Common myeloid progenitor, CD34-positive (primary cell): Measurements from ENCODE around the gene PHKA2.

Source experiments
- CTCF ChIA-PET: fragments of 350-600 bp; sonication (Branson Sonifier 250); formaldehyde crosslinking; loops from one replicate; lab custom pipeline; 2021; ENCODE audit warnings: antibody characterized with exemption; lab: Charles Lee
- POLR2A ChIA-PET: fragments of 350-600 bp; sonication (Branson Sonifier 250); formaldehyde crosslinking; loops from one replicate; lab custom pipeline; 2021; ENCODE audit warnings: antibody characterized with exemption; lab: Charles Lee
- DNase-seq, 3 donors: peaks; one replicate each; pipeline versions ENCODE4 v3.0.0 to v3.0.0-alpha.2; 2013
- H3K27ac ChIP-seq, 2 experiments: 1 replicate in 1 of 2; 2 replicates in 1 of 2; pipeline ENCODE4 v1.7.0; 2013; ENCODE audit warnings: inconsistent platforms in 2 of 2, low read length in 2 of 2, mild to moderate bottlenecking in 2 of 2, low read depth in 1 of 2, moderate library complexity in 1 of 2; ENCODE audit not compliant: severe bottlenecking in 2 of 2, insufficient read depth in 1 of 2, poor library complexity in 1 of 2
- H3K27me3 ChIP-seq, 5 experiments: replicated peaks in 2 of 5; 1 replicate in 3 of 5; 2 replicates in 2 of 5; pipeline versions ENCODE4 v1.6.1 to v1.7.0; 2013; ENCODE audit warnings: low read length in 4 of 5, mild to moderate bottlenecking in 2 of 5, moderate library complexity in 2 of 5, inconsistent platforms in 1 of 5; ENCODE audit not compliant: insufficient read depth in 5 of 5, control insufficient read depth in 4 of 5
- H3K36me3 ChIP-seq, 4 experiments: 1 replicate in 2 of 4; 2 replicates in 2 of 4; pipeline versions ENCODE4 v1.6.1 to v1.7.0; 2013; ENCODE audit warnings: low read length in 3 of 4, control low read depth in 1 of 4, mild to moderate bottlenecking in 1 of 4; ENCODE audit not compliant: control insufficient read depth in 4 of 4, insufficient read depth in 4 of 4
- H3K4me1 ChIP-seq, 4 experiments: 1 replicate in 3 of 4; 2 replicates in 1 of 4; pipeline versions ENCODE4 v1.6.1 to v1.7.1; 2013; ENCODE audit warnings: low read length in 3 of 4, mild to moderate bottlenecking in 3 of 4, control low read depth in 1 of 4, inconsistent platforms in 1 of 4, moderate library complexity in 1 of 4; ENCODE audit not compliant: control insufficient read depth in 4 of 4, insufficient read depth in 4 of 4; ENCODE audit errors: control extremely low read depth in 1 of 4
- H3K4me3 ChIP-seq, 7 experiments: 1 replicate in 4 of 7; 2 replicates in 3 of 7; pipeline versions ENCODE4 v1.5.1 to v1.7.0; 2013; ENCODE audit warnings: mild to moderate bottlenecking in 7 of 7, low read length in 6 of 7, moderate library complexity in 6 of 7, inconsistent platforms in 2 of 7, low read depth in 2 of 7, control low read depth in 1 of 7; ENCODE audit not compliant: insufficient read depth in 4 of 7, control insufficient read depth in 1 of 7; ENCODE audit errors: extremely low read depth in 1 of 7
- H3K9me3 ChIP-seq, 5 experiments: 1 replicate in 4 of 5; 2 replicates in 1 of 5; pipeline versions ENCODE4 v1.6.1 to v1.7.1; 2013; ENCODE audit warnings: low read length in 4 of 5, mild to moderate bottlenecking in 2 of 5, inconsistent platforms in 1 of 5, low read depth in 1 of 5, moderate library complexity in 1 of 5; ENCODE audit not compliant: control insufficient read depth in 4 of 5, insufficient read depth in 2 of 5; ENCODE audit errors: control extremely low read depth in 1 of 5
- WGBS: methylation state at CpG from one replicate; pipeline ENCODE4 v1.1.5; 2013; ENCODE audit not compliant: insufficient coverage; 5-methylcytosine and 5-hydroxymethylcytosine counted together

The PHKA2 gene

GRCh38 chrX:18888281-18888680, 95.6 kb downstream of the PHKA2 start:
- no peak overlapping the region for H3K4me3 ChIP-seq
- peaks cover 0 to 12% (median 0%) of the 10 kb centered on the region in 5 experiments for H3K27me3 ChIP-seq
- no peaks in the 10 kb centered on the region for H3K9me3 ChIP-seq
- CTCF ChIA-PET, result interaction anchor here (1.4 kb wide), 1 partner anchor 11 kb away, joined by 3 read pairs; no protein-coding TSS in a partner anchor
- POLR2A ChIA-PET, result no interaction called here
- H3K36me3 ChIP-seq, result peaks cover 0 to 13% (median under 1%) of the 10 kb centered on the region in 4 experiments
- WGBS, result 79% methylated on average over 3 of the region's 4 CpGs
- H3K27ac ChIP-seq, result no peak overlapping the region
- DNase-seq, result no peak
- peaks cover 3 to 36% (median 22%) of the 10 kb centered on the region in 4 experiments for H3K4me1 ChIP-seq

- peaks cover 0 to under 1% (median 0%) of the 10 kb centered on the region in 5 experiments for H3K9me3 ChIP-seq
- peaks cover 0 to 10% (median under 1%) of the 10 kb centered on the region in 4 experiments for H3K36me3 ChIP-seq
- 39% methylated on average over 3 of the region's 6 CpGs for WGBS
- H3K4me1 ChIP-seq, result peaks cover 3 to 36% (median 22%) of the 10 kb centered on the region in 4 experiments
- peaks cover 0 to 12% (median 0%) of the 10 kb centered on the region in 5 experiments for H3K27me3 ChIP-seq
- ChIA-PET POLR2A (no interaction called here), CTCF (interaction anchor here (1.1 to 1.5 kb wide), 3 partner anchors 12 to 483 kb away, joined by 3 read pairs; no protein-coding TSS in a partner anchor)
- no peak overlapping the region for H3K27ac ChIP-seq
- H3K4me3 ChIP-seq, result peak overlapping the region in 3 of 7 experiments; percentile 19 to 55 (median 26)
- DNase-seq, result peak in 2 of 3 donors; percentile 21 to 40
Measured at GRCh38 chrX:18887825-18888212, 96.1 kb downstream of the PHKA2 start.

GRCh38 chrX:18887177-18887824, 96.6 kb downstream of the PHKA2 start:
- WGBS, result 47% methylated on average over 20 of the region's 25 CpGs

GRCh38 chrX:18886344-18887161, 97.4 kb downstream of the PHKA2 start:
- Histone ChIP-seq H3K4me1 (peaks cover 3 to 36% (median 22%) of the 10 kb centered on the region in 4 experiments), H3K27me3 (peaks cover 0 to 12% (median 0%) of the 10 kb centered on the region in 5 experiments), H3K4me3 (peak overlapping the region in 6 of 7 experiments; percentile 10 to 75 (median 53)), H3K9me3 (peaks cover 0 to 6% (median 0%) of the 10 kb centered on the region in 5 experiments), H3K36me3 (peaks cover 0 to 2% (median 0%) of the 10 kb centered on the region in 4 experiments), H3K27ac (no peak overlapping the region)
- WGBS, result 27% methylated on average over 24 of the region's 26 CpGs
- ChIA-PET POLR2A (no interaction called here), CTCF (interaction anchor here (0.6 to 1.5 kb wide), 4 partner anchors 10 to 482 kb away, joined by 3 read pairs; no protein-coding TSS in a partner anchor)
- DNase-seq, result peak; percentile 58 to 72 (median 66)

More at GRCh38 chrX:18887177-18887824, 96.6 kb downstream of the PHKA2 start:
- Histone ChIP-seq H3K4me3 (peak overlapping the region in 3 of 7 experiments; percentile 58 to 75 (median 65)), H3K9me3 (peaks cover 0 to 6% (median 0%) of the 10 kb centered on the region in 5 experiments), H3K27ac (no peak overlapping the region), H3K27me3 (peaks cover 0 to 12% (median 0%) of the 10 kb centered on the region in 5 experiments), H3K36me3 (peaks cover 0 to 9% (median under 1%) of the 10 kb centered on the region in 4 experiments), H3K4me1 (peaks cover 3 to 36% (median 22%) of the 10 kb centered on the region in 4 experiments)
- ChIA-PET CTCF (interaction anchor here (0.6 to 1.5 kb wide), 5 partner anchors 9 to 483 kb away, joined by 3 read pairs; no protein-coding TSS in a partner anchor), POLR2A (no interaction called here)
- peak in 1 of 3 donors; percentile 22 for DNase-seq

- H3K36me3 ChIP-seq, result no peaks in the 10 kb centered on the region
- CTCF ChIA-PET, result no interaction called here
- 40% methylated on average over 6 of the region's 12 CpGs for WGBS
- H3K4me3 ChIP-seq, result peak overlapping the region in 6 of 7 experiments; percentile 10 to 75 (median 49)
- POLR2A ChIA-PET, result no interaction called here
- H3K4me1 ChIP-seq, result peaks cover 3 to 36% (median 22%) of the 10 kb centered on the region in 4 experiments
- H3K27ac ChIP-seq, result peak overlapping the region in 1 of 2 experiments; percentile 43
- H3K27me3 ChIP-seq, result peaks cover 0 to 11% (median 0%) of the 10 kb centered on the region in 5 experiments
- H3K9me3 ChIP-seq, result peaks cover 0 to 6% (median 0%) of the 10 kb centered on the region in 5 experiments
- no peak for DNase-seq
Measured at GRCh38 chrX:18886005-18886343, 97.9 kb downstream of the PHKA2 start.

GRCh38 chrX:18885328-18886004, 98.4 kb downstream of the PHKA2 start:
- POLR2A ChIA-PET, result no interaction called here
- Histone ChIP-seq H3K27me3 (peaks cover 0 to 9% (median 0%) of the 10 kb centered on the region in 5 experiments), H3K36me3 (no peaks in the 10 kb centered on the region), H3K27ac (peak overlapping the region in 1 of 2 experiments; percentile 43), H3K4me1 (peaks cover 3 to 36% (median 22%) of the 10 kb centered on the region in 4 experiments), H3K9me3 (peaks cover 0 to 6% (median 0%) of the 10 kb centered on the region in 5 experiments), H3K4me3 (peak overlapping the region in 5 of 7 experiments; percentile 23 to 75 (median 58))
- 58% methylated on average over 5 of the region's 8 CpGs for WGBS
- CTCF ChIA-PET, result no interaction called here
- DNase-seq, result peak in 2 of 3 donors; percentile 49 to 64
